HG02884 (cell line): ENCODE measurements around the gene C19orf25.

Experiments used
- ATAC-seq: cut with Tn5 transposase; IDR thresholded peaks from one replicate; pipeline ENCODE4 v1.9.1; 2021; ENCODE audit warnings: mild to moderate bottlenecking, moderate library complexity; ENCODE audit not compliant: unreplicated experiment

C19orf25 gene

GRCh38 chr19:1496714-1497577, 17.9 kb upstream of the C19orf25 start:
- ATAC-seq = no peak

- no peak for ATAC-seq
These were observed 17.0 kb upstream of the C19orf25 start for GRCh38 chr19:1495799-1496713.

GRCh38 chr19:1495051-1495798, 16.2 kb upstream of the C19orf25 start:
- no peak for ATAC-seq

- ATAC-seq = no peak
These were observed 15.2 kb upstream of the C19orf25 start for GRCh38 chr19:1494115-1494815.

- ATAC-seq = no peak
These were observed 13.5 kb upstream of the C19orf25 start for GRCh38 chr19:1492474-1493006.

- ATAC-seq = no peak
These were observed 12.8 kb upstream of the C19orf25 start for GRCh38 chr19:1491849-1492170.

GRCh38 chr19:1491114-1491848, 12.3 kb upstream of the C19orf25 start, which contains the start of gene REEP6:
TSS of gene REEP6 (plus strand) at chr19:1491181. CDS start at chr19:1491270, 89 bp downstream.
- ATAC-seq = no peak

GRCh38 chr19:1490311-1491113, 11.5 kb upstream of the C19orf25 start, which contains the start of gene PCSK4:
TSS of gene PCSK4 (minus strand) at chr19:1490350. CDS start at chr19:1490346, 4 bp downstream.
- peak; percentile 75 for ATAC-seq

GRCh38 chr19:1489463-1490310, 10.7 kb upstream of the C19orf25 start:
- no peak for ATAC-seq

GRCh38 chr19:1488282-1488601, 9.2 kb upstream of the C19orf25 start:
- ATAC-seq = no peak

- ATAC-seq = no peak
These were observed 8.7 kb upstream of the C19orf25 start for GRCh38 chr19:1487576-1488281.

GRCh38 chr19:1486720-1487575, 7.9 kb upstream of the C19orf25 start:
- ATAC-seq = no peak

GRCh38 chr19:1483979-1484428, 5.0 kb upstream of the C19orf25 start:
- ATAC-seq = no peak

GRCh38 chr19:1483131-1483978, 4.3 kb upstream of the C19orf25 start:
- ATAC-seq = no peak
